HG03196 (cell line): Measurements from ENCODE around the gene SFMBT1.
"Not testable (repeated sequence)": the region's sequence is repeated elsewhere in the genome, so short reads cannot be mapped to it uniquely, and the experiment has no call there.

Experiments
- ATAC-seq: cut with Tn5 transposase; IDR thresholded peaks from one replicate; pipeline ENCODE4 v1.9.1; 2021; ENCODE audit not compliant: unreplicated experiment

Gene SFMBT1

DNA sequence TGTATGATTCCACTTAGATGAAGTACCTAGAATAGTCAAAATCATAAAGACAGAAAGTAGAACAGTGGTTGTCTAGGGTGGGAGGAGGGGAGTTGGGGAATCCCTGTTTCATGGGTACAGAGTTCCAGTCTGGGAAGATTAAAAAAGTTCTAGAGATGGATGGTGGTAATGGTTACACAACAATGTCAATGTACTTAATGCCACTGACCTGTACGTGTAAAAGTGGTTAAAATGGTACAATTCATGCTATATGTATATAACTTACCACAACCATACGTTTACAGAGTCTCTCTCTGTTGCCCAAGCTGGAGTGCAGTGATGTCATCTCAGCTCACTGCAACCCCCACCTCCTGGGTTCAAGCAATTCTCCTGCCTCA is 6.5 kb downstream of the SFMBT1 start:
- no peak for ATAC-seq

DNA sequence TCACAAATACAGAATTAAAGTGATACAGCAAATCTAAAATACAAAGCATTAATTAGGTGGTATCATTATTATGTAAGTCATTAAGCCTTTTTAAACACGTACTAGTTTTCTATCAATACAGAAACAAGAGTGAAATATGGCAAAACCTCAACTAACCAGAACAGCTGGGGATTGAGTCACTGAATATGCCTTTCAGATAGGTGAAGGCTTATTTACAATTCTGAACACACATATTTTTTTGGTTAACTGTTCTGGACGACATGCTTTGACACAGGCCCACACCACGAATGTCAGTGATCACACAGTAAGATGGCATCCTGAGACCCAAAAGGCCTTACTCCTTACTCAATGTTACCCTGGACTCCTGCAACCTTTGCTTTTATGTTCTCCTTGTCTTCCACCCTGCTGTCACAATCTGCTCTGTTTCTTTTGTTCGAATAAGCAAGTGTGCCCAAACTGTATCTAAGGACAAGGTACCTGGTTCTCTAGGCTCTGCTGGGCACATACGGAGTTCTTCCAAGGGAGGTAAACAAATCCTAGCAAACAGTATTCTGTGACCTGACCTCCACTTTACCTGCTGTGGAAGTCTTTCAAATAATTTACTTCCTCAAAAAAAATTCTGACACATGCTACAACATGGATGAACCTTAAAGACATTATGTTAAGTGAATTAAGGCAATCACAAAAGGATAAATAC is 7.0 kb downstream of the SFMBT1 start:
- ATAC-seq = no peak

GRCh38 chr3:53035825-53036619 is 9.9 kb downstream of the SFMBT1 start:
- no peak for ATAC-seq

- ATAC-seq = not testable (repeated sequence)
Observed at GRCh38 chr3:53035018-53035417, 10.9 kb downstream of the SFMBT1 start.

DNA sequence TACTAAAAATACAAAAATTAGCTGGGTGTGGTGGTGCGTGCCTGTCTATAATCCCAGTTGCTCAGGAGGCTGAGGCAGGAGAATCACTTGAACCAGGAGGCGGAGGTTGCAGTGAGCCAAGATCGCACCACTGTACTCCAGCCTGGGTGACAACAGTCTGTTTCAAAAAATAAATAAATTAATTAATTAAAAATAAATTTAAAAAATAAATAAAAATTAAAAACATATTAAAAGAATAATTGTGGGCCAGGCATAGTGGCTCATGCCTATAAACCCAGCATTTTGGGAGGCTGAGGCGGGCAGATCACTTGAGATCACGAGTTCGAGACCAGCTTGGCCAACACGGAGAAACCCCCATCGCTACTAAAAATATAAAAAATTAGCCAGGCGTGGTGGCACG is 11.5 kb downstream of the SFMBT1 start:
- not testable (repeated sequence) for ATAC-seq

GRCh38 chr3:53032609-53033008 is 13.3 kb downstream of the SFMBT1 start:
- ATAC-seq = no peak

GRCh38 chr3:53030619-53031449 is 15.0 kb downstream of the SFMBT1 start:
- ATAC-seq = no peak

DNA sequence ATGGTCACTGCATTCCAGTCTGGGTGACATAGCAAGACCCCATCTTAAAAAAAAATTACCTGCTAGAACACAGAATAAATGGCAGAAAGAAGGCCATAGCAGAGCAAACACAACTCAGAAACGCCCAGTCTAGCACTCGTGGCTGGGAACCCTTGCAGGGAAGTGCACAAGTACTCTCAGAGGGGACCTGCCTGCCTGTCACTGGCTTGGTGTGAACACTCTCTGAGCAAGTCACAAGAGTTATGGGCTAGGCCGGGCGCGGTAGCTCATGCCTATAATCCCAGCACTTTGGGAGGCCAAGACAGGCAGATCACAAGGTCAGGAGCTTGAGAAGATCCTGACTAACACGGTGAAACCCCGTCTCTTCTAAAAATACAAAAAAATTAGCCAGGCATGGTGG is 17.2 kb downstream of the SFMBT1 start:
- ATAC-seq = no peak

DNA sequence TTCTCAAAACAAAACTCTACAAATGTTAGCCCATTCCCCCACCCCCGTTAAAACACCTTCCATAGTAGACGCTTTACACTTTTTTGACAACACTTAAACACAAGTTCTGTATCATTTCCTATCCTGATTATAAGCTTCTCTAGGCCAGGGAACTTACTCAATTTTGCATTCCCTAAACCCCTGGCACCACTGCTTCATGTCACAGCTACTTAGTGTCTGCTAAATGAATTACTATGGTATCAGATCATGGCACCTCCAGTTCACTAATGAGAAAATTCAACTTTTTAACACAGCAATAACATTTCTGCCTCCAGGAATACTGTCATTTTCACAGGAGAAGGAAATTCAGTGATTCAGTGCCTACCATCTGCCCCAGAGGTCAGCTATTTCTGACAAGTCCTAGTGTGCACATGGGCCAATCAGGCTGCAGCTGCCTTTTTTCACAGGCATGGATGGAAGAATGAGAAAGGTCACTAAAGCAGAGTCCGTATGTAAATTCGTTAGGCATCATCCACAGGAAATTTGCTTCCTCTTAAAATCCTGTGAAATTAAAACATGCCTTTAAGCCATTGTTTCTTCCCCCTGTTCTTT is 18.5 kb downstream of the SFMBT1 start:
- no peak for ATAC-seq

- no peak for ATAC-seq
Observed at GRCh38 chr3:53026382-53027162, 19.3 kb downstream of the SFMBT1 start.

- no peak for ATAC-seq
Observed at GRCh38 chr3:53024315-53024714, 21.6 kb downstream of the SFMBT1 start.

DNA sequence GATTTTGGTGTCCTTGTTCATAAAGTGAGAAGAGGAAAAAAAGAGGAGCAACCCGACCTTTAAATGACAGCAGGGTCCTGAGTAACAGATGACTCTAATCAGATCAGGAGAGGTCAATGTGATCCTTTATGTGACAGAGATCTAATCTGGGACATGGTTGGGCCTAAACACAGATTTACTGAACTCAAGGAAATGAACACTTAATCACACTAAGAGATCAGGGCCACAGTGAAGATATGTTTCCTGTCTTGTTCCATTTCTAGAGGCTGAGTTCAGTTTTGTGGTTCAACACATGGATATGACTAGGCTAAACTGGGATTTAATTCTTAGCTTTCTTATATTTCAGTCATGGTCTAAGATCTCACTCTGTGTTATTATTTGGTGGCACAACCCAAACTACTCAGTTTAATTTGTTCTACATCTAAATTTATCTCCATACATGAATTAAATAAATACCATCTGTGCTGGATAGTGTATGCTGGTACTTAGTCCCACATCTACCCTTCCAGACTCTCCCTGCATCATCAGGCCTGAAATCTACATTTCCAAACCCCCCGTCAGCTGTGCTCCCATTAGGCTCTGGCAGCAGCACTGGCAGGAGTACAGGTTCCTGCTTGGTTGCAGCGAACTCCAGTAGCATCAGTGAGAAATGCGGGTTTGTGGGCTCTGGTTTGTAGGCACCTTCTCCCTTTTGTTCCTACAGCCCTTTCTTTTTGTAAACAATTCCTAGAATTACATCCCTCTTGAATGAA is 22.6 kb downstream of the SFMBT1 start:
- no peak for ATAC-seq

- ATAC-seq = no peak
Observed at GRCh38 chr3:53022647-53023046, 23.2 kb downstream of the SFMBT1 start.

- no peak for ATAC-seq
Observed at GRCh38 chr3:53016236-53016635, 29.6 kb downstream of the SFMBT1 start.

DNA sequence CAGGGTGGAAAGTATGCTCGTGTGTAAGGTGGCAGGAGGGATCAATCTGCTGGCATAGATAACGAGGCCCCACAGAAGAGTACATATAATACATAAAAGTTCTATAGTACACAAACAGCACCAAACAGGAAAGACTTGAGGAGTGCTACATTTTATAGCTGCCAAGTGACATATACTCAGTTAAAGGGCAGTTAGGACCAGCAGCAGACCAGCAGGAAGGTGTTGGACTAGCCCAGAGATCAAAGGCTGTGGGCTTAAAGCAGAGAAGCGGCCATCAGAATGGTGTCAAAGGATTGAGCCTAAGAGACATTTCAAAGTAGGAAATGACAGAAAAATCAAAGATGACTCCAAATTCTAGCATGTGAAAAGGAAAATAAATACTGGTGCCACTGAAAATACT is 34.5 kb downstream of the SFMBT1 start:
- ATAC-seq = no peak

DNA sequence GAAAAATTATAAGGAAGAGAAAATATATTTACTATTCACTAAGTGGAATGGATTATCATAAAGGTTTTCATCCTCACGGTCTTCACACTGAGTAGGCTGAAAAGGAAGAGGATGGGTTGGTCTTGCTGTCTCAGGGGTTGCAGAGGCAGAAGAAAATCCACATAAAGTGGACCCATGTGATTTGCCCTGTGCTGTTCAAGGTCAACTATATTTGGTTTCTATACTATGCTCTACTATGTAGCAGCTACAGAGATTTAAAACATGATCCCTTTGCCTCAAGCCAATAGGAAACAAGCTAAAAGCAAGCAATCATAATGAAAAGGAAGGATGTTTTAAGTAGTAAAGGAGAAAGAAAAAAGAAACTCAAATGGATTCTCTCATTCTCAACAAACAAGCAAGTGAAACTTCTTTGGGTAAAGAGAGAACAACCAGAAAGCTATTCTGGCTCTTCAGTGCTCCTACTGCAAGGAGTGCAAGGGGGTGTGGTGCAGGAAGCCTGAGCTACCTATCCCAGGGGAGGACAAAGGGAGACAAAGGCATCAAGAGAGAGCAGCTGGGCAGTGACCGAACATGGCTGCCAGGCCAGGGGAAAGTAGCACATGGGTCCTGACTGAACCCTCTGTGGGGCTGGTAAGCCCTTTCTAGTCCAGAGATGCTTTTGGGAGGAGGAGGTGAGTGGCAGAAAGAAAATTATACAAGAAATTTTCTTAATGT is 35.9 kb downstream of the SFMBT1 start:
- no peak for ATAC-seq

GRCh38 chr3:53008932-53009331 is 36.9 kb downstream of the SFMBT1 start:
- ATAC-seq = no peak

- no peak for ATAC-seq
Observed at GRCh38 chr3:53005854-53006513, 39.9 kb downstream of the SFMBT1 start.

DNA sequence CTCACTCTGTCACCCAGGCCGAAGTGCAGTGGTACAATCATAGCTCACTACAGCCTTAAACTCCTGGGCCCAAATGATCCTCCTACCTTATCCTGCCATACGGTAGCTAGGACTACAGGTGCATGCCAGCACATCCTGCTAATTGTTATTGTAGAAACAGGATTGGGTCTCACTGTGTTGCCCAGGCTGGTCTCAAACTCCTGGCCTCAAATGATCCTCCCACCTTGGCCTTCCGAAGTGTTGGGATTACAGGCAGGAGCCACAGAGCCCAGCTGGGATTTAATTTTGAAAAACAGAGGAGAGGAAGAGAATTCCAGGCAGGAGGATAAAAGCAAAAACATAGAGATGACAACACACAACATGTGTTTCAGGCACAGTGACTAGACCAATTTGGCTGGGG is 40.5 kb downstream of the SFMBT1 start:
- no peak for ATAC-seq
